ENCODE measurements around the gene NAALAD2. TPM values are rescaled to one million over a fixed set of nuclear protein-coding genes. Genes with fewer than 3 reads are reported as not detected.
"Not testable (repeated sequence)": the region's sequence is repeated elsewhere in the genome, so short reads cannot be mapped to it uniquely, and the experiment has no call there.

The NAALAD2 gene
- not detected in 2 replicates for total RNA-seq

- intact Hi-C loops (cut with micrococcal nuclease): no loop called here
Measured at GRCh38 chr11:90134478-90135003, at the start of gene NAALAD2. TSS of gene NAALAD2 (plus strand) at chr11:90134663. CDS start at chr11:90134759, 96 bp downstream.

- intact Hi-C loops (cut with micrococcal nuclease): not testable (repeated sequence)
Measured at GRCh38 chr11:90085650-90086049, 48.8 kb upstream of the NAALAD2 start, which contains the start of gene UBTFL1. TSS of gene UBTFL1 (plus strand) at chr11:90085950. CDS start at chr11:90085950, 0 bp downstream.

GRCh38 chr11:90088731-90089130 is 45.7 kb upstream of the NAALAD2 start:
- intact Hi-C loops (cut with micrococcal nuclease): not testable (repeated sequence)

GRCh38 chr11:90095230-90095924 is 39.1 kb upstream of the NAALAD2 start:
- intact Hi-C loops (cut with micrococcal nuclease): not testable (repeated sequence)

- intact Hi-C loops (cut with micrococcal nuclease): not testable (repeated sequence)
Measured at GRCh38 chr11:90098261-90098660, 36.2 kb upstream of the NAALAD2 start.

- intact Hi-C loops (cut with micrococcal nuclease): no loop called here
Measured at GRCh38 chr11:90100431-90100830, 34.0 kb upstream of the NAALAD2 start.

- intact Hi-C loops (cut with micrococcal nuclease): loop anchor here (10.0 kb wide), 1 partner anchor 1019 kb away; no protein-coding TSS in a partner anchor
Measured at GRCh38 chr11:90113541-90113940, 20.9 kb upstream of the NAALAD2 start.

GRCh38 chr11:90120191-90120590 is 14.3 kb upstream of the NAALAD2 start:
- intact Hi-C loops (cut with micrococcal nuclease): no loop called here

- intact Hi-C loops (cut with micrococcal nuclease): no loop called here
Measured at GRCh38 chr11:90124371-90124770, 10.1 kb upstream of the NAALAD2 start.

GRCh38 chr11:90124946-90125345 is 9.5 kb upstream of the NAALAD2 start:
- intact Hi-C loops (cut with micrococcal nuclease): no loop called here

- intact Hi-C loops (cut with micrococcal nuclease): no loop called here
Measured at GRCh38 chr11:90133560-90134477, 644 bp upstream of the NAALAD2 start.

GRCh38 chr11:90135016-90135415 is 553 bp downstream of the NAALAD2 start:
- intact Hi-C loops (cut with micrococcal nuclease): no loop called here

- intact Hi-C loops (cut with micrococcal nuclease): no loop called here
Measured at GRCh38 chr11:90148900-90149299, 14.4 kb downstream of the NAALAD2 start.

GRCh38 chr11:90166982-90167573 is 32.6 kb downstream of the NAALAD2 start:
- intact Hi-C loops (cut with micrococcal nuclease): not testable (repeated sequence)

- intact Hi-C loops (cut with micrococcal nuclease): not testable (repeated sequence)
Measured at GRCh38 chr11:90167704-90168103, 33.2 kb downstream of the NAALAD2 start.

GRCh38 chr11:90168571-90168970 is 34.1 kb downstream of the NAALAD2 start:
- intact Hi-C loops (cut with micrococcal nuclease): no loop called here

- intact Hi-C loops (cut with micrococcal nuclease): no loop called here
Measured at GRCh38 chr11:90171359-90171758, 36.9 kb downstream of the NAALAD2 start.

- intact Hi-C loops (cut with micrococcal nuclease): no loop called here
Measured at GRCh38 chr11:90176069-90176468, 41.6 kb downstream of the NAALAD2 start.

GRCh38 chr11:90178751-90179150 is 44.3 kb downstream of the NAALAD2 start:
- intact Hi-C loops (cut with micrococcal nuclease): no loop called here

- intact Hi-C loops (cut with micrococcal nuclease): no loop called here
Measured at GRCh38 chr11:90179923-90180322, 45.5 kb downstream of the NAALAD2 start.

- intact Hi-C loops (cut with micrococcal nuclease): no loop called here
Measured at GRCh38 chr11:90187839-90188238, 53.4 kb downstream of the NAALAD2 start.

Data from T-helper 2 cell treated with Interferon-gamma antibody and Interleukin-4, amounts not matched to agents 100 ng/mL and 5 ng/mL, for 36 hours (primary cell).